Stimulated activated CD4-positive, alpha-beta T cell treated with anti-CD3 and anti-CD28 coated beads, Interleukin-1b, Interleukin-23, amount 100 ng/mL, for 4 hours (primary cell): ENCODE measurements around the gene CIDEA.

Source experiments
- DNase-seq, 2 donors: peaks; one replicate each; pipeline ENCODE4 v3.0.0-alpha.2; 2020; ENCODE audit warnings: low read depth in 2 of 2

Gene CIDEA

GRCh38 chr18:12317664-12318333, 63.6 kb downstream of the CIDEA start:
- DNase-seq = no peak

GRCh38 chr18:12318334-12318697, 64.2 kb downstream of the CIDEA start:
- DNase-seq = no peak

DNA sequence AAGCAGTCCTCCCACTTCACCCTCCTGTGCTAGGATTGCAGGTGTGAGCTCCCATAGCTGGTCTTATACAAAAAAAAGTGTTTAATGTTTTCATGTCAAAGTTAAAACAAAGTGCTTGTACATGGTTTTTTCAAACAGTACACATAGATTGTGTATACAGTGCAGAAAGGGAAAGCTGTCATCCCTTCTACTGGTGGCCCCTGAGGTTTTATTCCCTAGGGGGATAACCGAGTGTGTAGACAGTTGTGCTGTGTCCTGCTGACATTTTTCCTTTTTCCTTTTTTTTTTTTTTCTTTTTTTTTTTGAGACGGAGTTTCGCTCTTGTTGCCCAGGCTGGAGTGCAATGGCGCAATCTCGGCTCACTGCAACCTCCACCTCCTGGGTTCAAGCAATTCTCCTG, 64.7 kb downstream of the CIDEA start:
- no peak for DNase-seq

DNA sequence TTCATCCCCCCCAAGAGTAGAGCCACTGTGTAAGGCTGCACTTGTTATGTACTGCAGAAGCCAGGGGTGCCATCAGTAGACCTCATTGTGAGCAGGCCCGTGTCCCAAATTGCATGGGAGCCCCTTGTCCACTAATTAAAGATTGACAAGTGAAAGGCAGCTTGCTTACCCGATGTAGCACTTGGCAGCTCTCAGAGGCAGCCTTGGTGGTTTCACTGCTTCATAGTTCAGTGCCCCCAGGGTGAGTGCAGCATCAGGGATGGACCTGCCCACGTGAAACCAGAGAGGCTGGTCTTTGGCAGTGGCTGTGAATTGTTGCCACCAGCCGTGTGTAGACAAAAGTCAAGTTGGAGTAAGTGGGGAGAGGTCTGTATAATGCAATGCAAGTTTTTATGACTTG, 67.2 kb downstream of the CIDEA start:
- no peak for DNase-seq

DNA sequence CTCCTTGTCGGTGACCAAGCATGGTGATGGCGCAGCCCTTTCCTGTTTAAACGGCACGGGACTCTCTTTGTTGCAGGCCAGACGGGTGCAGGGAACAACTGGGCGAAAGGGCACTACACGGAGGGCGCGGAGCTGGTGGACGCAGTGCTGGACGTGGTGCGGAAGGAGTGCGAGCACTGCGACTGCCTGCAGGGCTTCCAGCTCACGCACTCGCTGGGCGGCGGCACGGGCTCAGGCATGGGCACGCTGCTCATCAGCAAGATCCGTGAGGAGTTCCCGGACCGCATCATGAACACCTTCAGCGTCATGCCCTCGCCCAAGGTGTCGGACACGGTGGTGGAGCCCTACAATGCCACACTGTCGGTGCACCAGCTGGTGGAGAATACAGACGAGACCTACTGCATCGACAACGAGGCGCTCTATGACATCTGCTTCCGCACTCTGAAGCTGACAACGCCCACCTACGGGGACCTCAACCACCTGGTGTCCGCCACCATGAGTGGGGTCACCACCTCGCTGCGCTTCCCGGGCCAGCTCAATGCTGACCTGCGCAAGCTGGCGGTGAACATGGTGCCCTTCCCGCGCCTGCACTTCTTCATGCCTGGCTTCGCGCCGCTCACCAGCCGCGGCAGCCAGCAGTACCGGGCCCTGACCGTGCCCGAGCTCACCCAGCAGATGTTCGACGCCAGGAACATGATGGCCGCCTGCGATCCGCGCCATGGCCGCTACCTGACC, 71.0 kb downstream of the CIDEA start:
- DNase-seq = no peak

GRCh38 chr18:12325726-12326245, 71.6 kb downstream of the CIDEA start:
- no peak for DNase-seq

- DNase-seq = no peak
Observed at GRCh38 chr18:12326711-12327460, 72.7 kb downstream of the CIDEA start.
